Endothelial cell of umbilical vein (primary cell): ENCODE data around the gene EHBP1L1.

Experiments used
- CTCF ChIP-seq, 2 donors: IDR thresholded peaks; 1 replicate in 1 of 2; 2 replicates in 1 of 2; pipeline ENCODE4 v1.5.1; 2011; ENCODE audit warnings: low read length in 2 of 2, mild to moderate bottlenecking in 2 of 2, moderate library complexity in 2 of 2, control low read depth in 1 of 2, inconsistent platforms in 1 of 2, low read depth in 1 of 2; ENCODE audit not compliant: insufficient read depth in 1 of 2; ENCODE audit errors: extremely low read depth in 1 of 2
- EZH2 ChIP-seq: IDR thresholded peaks from 2 replicates; pipeline ENCODE4 v1.6.1; 2012; ENCODE audit warnings: borderline replicate concordance, low read depth, mild to moderate bottlenecking, moderate library complexity, low read length, inconsistent platforms; ENCODE audit not compliant: severe bottlenecking
- FOS ChIP-seq: IDR thresholded peaks from 2 replicates; pipeline ENCODE4 v1.6.1; 2011; ENCODE audit warnings: mild to moderate bottlenecking, low read length, moderate library complexity, borderline replicate concordance; ENCODE audit not compliant: insufficient read depth
- JUN ChIP-seq: IDR thresholded peaks from 2 replicates; pipeline ENCODE4 v1.6.1; 2011; ENCODE audit warnings: borderline replicate concordance, low read depth; ENCODE audit not compliant: insufficient read length, insufficient read depth
- MAX ChIP-seq: IDR thresholded peaks from 2 replicates; pipeline ENCODE4 v1.6.1; 2011; ENCODE audit not compliant: insufficient read depth, insufficient read length
- MYC ChIP-seq: IDR thresholded peaks from one replicate; pipeline ENCODE4 v1.6.1; 2011; ENCODE audit warnings: mild to moderate bottlenecking, low read depth, low read length
- POLR2A ChIP-seq: IDR thresholded peaks from 2 replicates; pipeline ENCODE4 v1.6.1; 2012; ENCODE audit warnings: low read depth, mild to moderate bottlenecking, control low read depth, low read length
- POLR2AphosphoS5 ChIP-seq: IDR thresholded peaks from 2 replicates; pipeline ENCODE4 v1.6.1; 2012; ENCODE audit warnings: low read depth, mild to moderate bottlenecking, control low read depth, low read length, moderate library complexity; ENCODE audit not compliant: insufficient read depth

GRCh38 chr11:65569164-65569972, 6.5 kb upstream of the EHBP1L1 start:
- TF ChIP-seq POLR2AphosphoS5 (no peak), CTCF (IDR thresholded peaks at IDR 0.05; ENCODE audit: extremely low read depth in 1 of 2, insufficient read depth in 1 of 2, low read depth in 1 of 2, low read length in 2 of 2) (no peak), POLR2A (no peak), EZH2 (no peak), MYC (no peak), MAX (no peak), JUN (no peak), FOS (no peak)
